Measurements from ENCODE around the gene ZNF684. TPM values are rescaled to one million over a fixed set of nuclear protein-coding genes. Genes with fewer than 3 reads are reported as not detected.

The ZNF684 gene
- total and polyA plus RNA-seq, 2 of the 8 experiments (the other 6 are each of a cell fraction or from before 2014, with no cell fraction given): 2.4 to 9.3 TPM

DNA sequence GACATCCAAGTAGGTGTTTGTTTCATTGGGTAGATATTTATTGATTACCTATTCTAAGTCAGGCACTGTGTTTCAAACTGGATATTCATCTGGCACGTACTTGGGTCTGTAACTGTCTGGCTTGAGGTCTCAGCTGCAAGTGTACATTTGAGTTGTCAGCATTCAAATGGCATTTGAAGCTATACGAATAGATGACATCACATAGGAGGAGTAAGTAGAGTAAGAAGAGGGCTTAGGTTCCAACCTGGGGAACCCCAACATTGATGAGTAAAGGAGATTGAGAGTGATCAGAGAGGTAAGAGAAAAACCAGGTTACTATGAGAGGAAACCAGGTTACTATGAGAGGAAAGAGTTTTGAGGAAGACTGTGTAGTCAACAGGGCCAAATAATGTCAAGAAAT is 30.7 kb downstream of the ZNF684 start:
- Histone ChIP-seq H3K14ac (ENCODE audit: insufficient read length) (no peak overlapping the region), H2BK15ac (ENCODE audit: low read length) (no peak overlapping the region), H4K5ac (ENCODE audit: insufficient read length, low read depth, low read length) (no peak overlapping the region), H2BK20ac (ENCODE audit: low read length) (no peak overlapping the region), H3K18ac (ENCODE audit: extremely low read depth, low read length) (no peak overlapping the region), H4K8ac (ENCODE audit: extremely low read depth, insufficient read depth, low read length) (no peak overlapping the region), H3K36me3 (ENCODE audit: control insufficient read depth in 2 of 4, insufficient read depth in 4 of 4, low read length in 3 of 4) (no peaks in the 10 kb centered on the region), H3K4me1 (replicated peaks in 1 of 4; ENCODE audit: control insufficient read depth in 3 of 4, insufficient read depth in 4 of 4, low read length in 3 of 4) (no peaks in the 10 kb centered on the region), H3K27me3 (replicated peaks in 1 of 4; ENCODE audit: control insufficient read depth in 3 of 4, extremely low read depth in 1 of 4, insufficient read depth in 3 of 4, low read length in 3 of 4) (no peaks in the 10 kb centered on the region), H2BK120ac (replicated peaks; ENCODE audit: low read depth, low read length) (no peak overlapping the region), H2BK5ac (ENCODE audit: low read depth, low read length) (no peak overlapping the region), H3K56ac (replicated peaks; ENCODE audit: insufficient read length, low read depth, low read length) (no peak overlapping the region), H3K27ac (ENCODE audit: low read depth, low read length) (no peak overlapping the region), H3K4me3 (ENCODE audit: extremely low read depth in 1 of 4, insufficient read depth in 2 of 4, low read depth in 3 of 4, low read length in 4 of 4) (no peak overlapping the region), H3K79me1 (ENCODE audit: low read depth, low read length) (no peaks in the 10 kb centered on the region), H3K9me3 (ENCODE audit: insufficient read depth in 2 of 2, low read depth in 1 of 2, low read length in 1 of 2) (peaks cover 0 to 9% of the 10 kb centered on the region in 2 experiments; a peak in 2 of 4 replicates), H3K4ac (replicated peaks; ENCODE audit: insufficient read length, low read depth, low read length) (no peak overlapping the region), H3K4me2 (ENCODE audit: insufficient read depth in 1 of 2, low read depth in 2 of 2, low read length in 2 of 2) (no peak overlapping the region), H2AFZ (ENCODE audit: low read length) (no peak overlapping the region), H3K79me2 (ENCODE audit: control insufficient read depth in 1 of 2, insufficient read depth in 2 of 2, low read length in 2 of 2) (no peaks in the 10 kb centered on the region), H2AK5ac (ENCODE audit: low read depth, low read length) (no peak overlapping the region), H3K9ac (replicated peaks in 1 of 4; ENCODE audit: extremely low read depth in 1 of 4, low read depth in 3 of 4, low read length in 3 of 4) (no peak overlapping the region), H4K91ac (replicated peaks; ENCODE audit: insufficient read length, low read length) (no peak overlapping the region), H3K23me2 (ENCODE audit: low read depth, low read length) (no peaks in the 10 kb centered on the region), H4K20me1 (replicated peaks in 1 of 2; ENCODE audit: control insufficient read depth in 1 of 2, insufficient read depth in 2 of 2, low read length in 2 of 2) (no peaks in the 10 kb centered on the region), H2BK12ac (ENCODE audit: low read depth, low read length) (no peak overlapping the region), H3K23ac (ENCODE audit: insufficient read length) (no peak overlapping the region)
- FAIRE-seq (no peak), DNase-seq (ENCODE audit: low read depth in 1 of 2, low spot score in 2 of 2) (no peak)
- POLR2A ChIA-PET (ENCODE audit: partially characterized antibody): no interaction called here
- CTCF ChIA-PET (ENCODE audit: partially characterized antibody): interaction anchor here (1.9 kb wide), 1 partner anchor 30 kb away, joined by 7 read pairs; the partner anchor contains the start of gene ZNF684
- WGBS, 2 experiments (ENCODE audit: extremely low coverage in 1 of 2, insufficient coverage in 1 of 2, insufficient read length in 1 of 2, insufficient replicate concordance in 2 of 2, low coverage in 1 of 2, low lambda C conversion rate in 2 of 2, missing lambda C conversion rate in 1 of 2): 90% methylated on average over 2 of the region's 2 CpGs; no CpG with 5 or more reads in 1 of the 2 experiments
- TF ChIP-seq POLR2AphosphoS5 (IDR thresholded peaks at IDR 0.05; ENCODE audit: low read depth, low read length) (no peak), EGR1 (IDR thresholded peaks at IDR 0.05; ENCODE audit: borderline replicate concordance, low read depth, low read length) (no peak), SIN3A (conservative IDR thresholded peaks at IDR 0.05 in 1 of 2, IDR thresholded peaks at IDR 0.05 in 1 of 2; ENCODE audit: low read depth in 1 of 2, low read length in 2 of 2) (no peak), EZH2 (IDR thresholded peaks at IDR 0.05; ENCODE audit: low read depth, low read length, severe bottlenecking) (no peak), CREB1 (IDR thresholded peaks at IDR 0.05) (no peak), RNF2 (IDR thresholded peaks at IDR 0.05; ENCODE audit: borderline replicate concordance, low read depth, low read length, missing control alignments, poor library complexity, severe bottlenecking) (no peak), SP1 (IDR thresholded peaks at IDR 0.05; ENCODE audit: low read depth, low read length) (no peak), KDM4A (IDR thresholded peaks at IDR 0.05; ENCODE audit: low read depth, low read length, severe bottlenecking) (no peak), RAD21 (IDR thresholded peaks at IDR 0.05 in 1 of 2, conservative IDR thresholded peaks at IDR 0.05 in 1 of 2; ENCODE audit: low read depth in 2 of 2, low read length in 2 of 2) (no peak)
- TF ChIP-seq, protein P1, sequence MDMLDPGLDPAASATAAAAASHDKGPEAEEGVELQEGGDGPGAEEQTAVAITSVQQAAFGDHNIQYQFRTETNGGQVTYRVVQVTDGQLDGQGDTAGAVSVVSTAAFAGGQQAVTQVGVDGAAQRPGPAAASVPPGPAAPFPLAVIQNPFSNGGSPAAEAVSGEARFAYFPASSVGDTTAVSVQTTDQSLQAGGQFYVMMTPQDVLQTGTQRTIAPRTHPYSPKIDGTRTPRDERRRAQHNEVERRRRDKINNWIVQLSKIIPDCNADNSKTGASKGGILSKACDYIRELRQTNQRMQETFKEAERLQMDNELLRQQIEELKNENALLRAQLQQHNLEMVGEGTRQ (IDR thresholded peaks at IDR 0.05; ENCODE audit: low read length): no peak
- TF ChIP-seq, protein P2, sequence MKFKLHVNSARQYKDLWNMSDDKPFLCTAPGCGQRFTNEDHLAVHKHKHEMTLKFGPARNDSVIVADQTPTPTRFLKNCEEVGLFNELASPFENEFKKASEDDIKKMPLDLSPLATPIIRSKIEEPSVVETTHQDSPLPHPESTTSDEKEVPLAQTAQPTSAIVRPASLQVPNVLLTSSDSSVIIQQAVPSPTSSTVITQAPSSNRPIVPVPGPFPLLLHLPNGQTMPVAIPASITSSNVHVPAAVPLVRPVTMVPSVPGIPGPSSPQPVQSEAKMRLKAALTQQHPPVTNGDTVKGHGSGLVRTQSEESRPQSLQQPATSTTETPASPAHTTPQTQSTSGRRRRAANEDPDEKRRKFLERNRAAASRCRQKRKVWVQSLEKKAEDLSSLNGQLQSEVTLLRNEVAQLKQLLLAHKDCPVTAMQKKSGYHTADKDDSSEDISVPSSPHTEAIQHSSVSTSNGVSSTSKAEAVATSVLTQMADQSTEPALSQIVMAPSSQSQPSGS (IDR thresholded peaks at IDR 0.05; ENCODE audit: low read length): no peak

All from H1 (cell line).